Osteoblast (primary cell): Measurements from ENCODE around the gene CBLB. TPM values are rescaled to one million over a fixed set of nuclear protein-coding genes. Genes with fewer than 3 reads are reported as not detected.

ENCODE experiments used
- DNase-seq: peaks from one replicate; pipeline ENCODE4 v3.0.0; 2011; ENCODE audit warnings: low spot score, mixed read lengths; ENCODE audit not compliant: insufficient read length; ENCODE audit errors: missing footprints
- H2AFZ ChIP-seq: 2 replicates; pipeline ENCODE4 v1.6.0; 2011; ENCODE audit warnings: mild to moderate bottlenecking, low read length
- H3K27ac ChIP-seq: 2 replicates; pipeline ENCODE4 v1.5.1; 2011; ENCODE audit warnings: mild to moderate bottlenecking, low read depth, low read length, moderate library complexity
- H3K27me3 ChIP-seq: 2 replicates; pipeline ENCODE4 v1.6.0; 2012; ENCODE audit warnings: mild to moderate bottlenecking, control low read depth, inconsistent platforms, low read length, moderate library complexity; ENCODE audit not compliant: insufficient read depth
- H3K36me3 ChIP-seq: 2 replicates; pipeline ENCODE4 v1.5.1; 2011; ENCODE audit warnings: mild to moderate bottlenecking, low read length, control low read depth, moderate library complexity; ENCODE audit not compliant: insufficient read depth
- H3K4me1 ChIP-seq: 2 replicates; pipeline ENCODE4 v1.5.1; 2011; ENCODE audit warnings: mild to moderate bottlenecking, low read length, control low read depth, moderate library complexity; ENCODE audit not compliant: insufficient read depth
- H3K4me2 ChIP-seq: 2 replicates; pipeline ENCODE4 v1.6.0; 2011; ENCODE audit warnings: mild to moderate bottlenecking, low read length; ENCODE audit not compliant: insufficient read depth
- H3K4me3 ChIP-seq: fragments of 200-600 bp; sonication (generic); 3 replicates; pipeline ENCODE4 v1.5.1; 2012; ENCODE audit warnings: mild to moderate bottlenecking, low read length, inconsistent platforms; ENCODE audit not compliant: insufficient read depth
- H3K79me2 ChIP-seq: 2 replicates; pipeline ENCODE4 v1.6.0; 2012; ENCODE audit warnings: mild to moderate bottlenecking, low read length, control low read depth, inconsistent platforms; ENCODE audit not compliant: insufficient read depth
- H3K9me3 ChIP-seq: 2 replicates; pipeline ENCODE4 v1.5.1; 2011; ENCODE audit warnings: low read depth, low read length, control low read depth
- H4K20me1 ChIP-seq: 2 replicates; pipeline ENCODE4 v1.6.0; 2012; ENCODE audit warnings: mild to moderate bottlenecking, low read length, control low read depth; ENCODE audit not compliant: insufficient read depth
- CTCF ChIP-seq: IDR thresholded peaks from 2 replicates; pipeline ENCODE4 v1.5.1; 2011; ENCODE audit warnings: mild to moderate bottlenecking, low read depth, low read length, moderate library complexity; ENCODE audit errors: extremely low read depth
- total RNA-seq: library from RNA; depleted of rRNA; stranded (reverse); fragments of >200 nt; gene quantifications from 2 replicates; pipeline ENCODE4 v1.2.3, GENCODE V29; 2012

CBLB gene
- total RNA-seq, 1 donor: 128 TPM

GRCh38 chr3:105829871-105830622 lies 38.8 kb downstream of the CBLB start:
- no peak for DNase-seq
- Histone ChIP-seq H3K4me3 (no peak overlapping the region), H3K4me1 (peaks cover 49% of the 10 kb centered on the region), H3K9me3 (no peaks in the 10 kb centered on the region), H4K20me1 (peaks cover 5% of the 10 kb centered on the region), H3K27me3 (no peaks in the 10 kb centered on the region), H2AFZ (no peak overlapping the region), H3K79me2 (peaks cover 92% of the 10 kb centered on the region), H3K27ac (peak overlapping the region; percentile 90), H3K36me3 (peaks cover 26% of the 10 kb centered on the region), H3K4me2 (no peak overlapping the region)
- no peak for TF ChIP-seq CTCF

GRCh38 chr3:105829229-105829628 lies 39.6 kb downstream of the CBLB start:
- peaks cover 93% of the 10 kb centered on the region for H3K79me2 ChIP-seq
- TF ChIP-seq CTCF: no peak
- peaks cover 55% of the 10 kb centered on the region for H3K4me1 ChIP-seq
- peaks cover 5% of the 10 kb centered on the region for H4K20me1 ChIP-seq
- no peaks in the 10 kb centered on the region for H3K27me3 ChIP-seq
- no peak overlapping the region for H3K4me2 ChIP-seq
- DNase-seq: no peak
- peak overlapping the region; percentile 90 for H3K27ac ChIP-seq
- H3K9me3 ChIP-seq: no peaks in the 10 kb centered on the region
- H3K4me3 ChIP-seq: no peak overlapping the region
- no peak overlapping the region for H2AFZ ChIP-seq
- H3K36me3 ChIP-seq: peaks cover 30% of the 10 kb centered on the region

GRCh38 chr3:105828703-105829102 lies 40.1 kb downstream of the CBLB start:
- no peak overlapping the region for H3K4me2 ChIP-seq
- no peaks in the 10 kb centered on the region for H3K27me3 ChIP-seq
- no peak for TF ChIP-seq CTCF
- H4K20me1 ChIP-seq: peaks cover 5% of the 10 kb centered on the region
- H3K9me3 ChIP-seq: no peaks in the 10 kb centered on the region
- H3K4me1 ChIP-seq: peaks cover 60% of the 10 kb centered on the region
- H3K4me3 ChIP-seq: no peak overlapping the region
- DNase-seq: no peak
- peaks cover 92% of the 10 kb centered on the region for H3K79me2 ChIP-seq
- H3K27ac ChIP-seq: peak overlapping the region; percentile 90
- H2AFZ ChIP-seq: no peak overlapping the region
- H3K36me3 ChIP-seq: peaks cover 36% of the 10 kb centered on the region

- Histone ChIP-seq H3K9me3 (no peaks in the 10 kb centered on the region), H2AFZ (no peak overlapping the region), H3K4me2 (peak overlapping the region; percentile 32), H3K27ac (peak overlapping the region; percentile 90), H3K4me1 (peaks cover 66% of the 10 kb centered on the region), H3K36me3 (peaks cover 36% of the 10 kb centered on the region), H3K27me3 (no peaks in the 10 kb centered on the region), H3K79me2 (peaks cover 90% of the 10 kb centered on the region), H4K20me1 (peaks cover 5% of the 10 kb centered on the region), H3K4me3 (no peak overlapping the region)
- DNase-seq: no peak
- TF ChIP-seq CTCF: peak; percentile 67
Measured at GRCh38 chr3:105827959-105828358, 40.9 kb downstream of the CBLB start.
